Vagina (tissue), 2 donors: Measurements from ENCODE around the gene IRF2BP1.
A peak's percentile ranks its signal among the peaks of the same experiment; 100 is the strongest.

ENCODE experiments used
- CTCF ChIP-seq, 3 experiments: fragments of 450-650 bp in 2 of 3; fragments of 200-600 bp in 1 of 3; sonication (generic) in 1 of 3; IDR thresholded peaks; one replicate each; pipeline ENCODE4 v1.5.1; 2017 to 2019; ENCODE audit warnings: antibody characterized with exemption in 3 of 3, mild to moderate bottlenecking in 2 of 3, moderate library complexity in 2 of 3
- POLR2AphosphoS5 ChIP-seq, 2 donors: sonication (generic); formaldehyde crosslinking; IDR thresholded peaks; one replicate each; pipeline ENCODE4 v1.9.0; 2017; ENCODE audit warnings: antibody characterized with exemption in 2 of 2, mild to moderate bottlenecking in 2 of 2, low read depth in 1 of 2; ENCODE audit not compliant: insufficient read depth in 1 of 2

GRCh38 chr19:45886427-45887199 is 672 bp upstream of the IRF2BP1 start:
- TF ChIP-seq CTCF (IDR thresholded peaks at IDR 0.05), result no peak
- TF ChIP-seq POLR2AphosphoS5 (IDR thresholded peaks at IDR 0.05; ENCODE audit: insufficient read depth in 1 of 2, low read depth in 1 of 2), result peak; percentile 82 to 94
